RWPE2 (cell line): ENCODE results near the gene MIS18A.
"Not testable (repeated sequence)": the region's sequence is repeated elsewhere in the genome, so short reads cannot be mapped to it uniquely, and the experiment has no call there.

ENCODE experiments used
- ATAC-seq: fragments of 200-7000 bp; cut with Tn5 transposase; 3 replicates; pipeline ENCODE4 v1.9.1; 2021; ENCODE audit warnings: low read depth
- DNase-seq: peaks from one replicate; pipeline ENCODE4 v3.0.0-alpha.2; 2020; ENCODE audit warnings: low spot score
- H3K27ac ChIP-seq: fragments of 450-650 bp; 2 replicates; pipeline ENCODE4 v1.5.1; 2017; ENCODE audit warnings: mild to moderate bottlenecking; ENCODE audit not compliant: poor library complexity, severe bottlenecking
- H3K27me3 ChIP-seq: fragments of 250-450 bp; sonication (Bioruptor Pico); 2 replicates; pipeline ENCODE4 v1.5.1; 2021; ENCODE audit warnings: mild to moderate bottlenecking, moderate library complexity; ENCODE audit not compliant: insufficient read depth, poor library complexity, severe bottlenecking
- H3K36me3 ChIP-seq: fragments of 250-450 bp; sonication (Bioruptor Pico); 2 replicates; pipeline ENCODE4 v1.5.1; 2020; ENCODE audit warnings: low read depth, mild to moderate bottlenecking, moderate library complexity
- H3K4me1 ChIP-seq: fragments of 250-450 bp; sonication (Bioruptor Pico); 2 replicates; pipeline ENCODE4 v1.5.1; 2021; ENCODE audit warnings: mild to moderate bottlenecking, moderate library complexity; ENCODE audit not compliant: insufficient read depth, poor library complexity, severe bottlenecking
- H3K4me3 ChIP-seq: fragments of 250-450 bp; sonication (Bioruptor Pico); 2 replicates; pipeline ENCODE4 v1.5.1; 2021; ENCODE audit warnings: mild to moderate bottlenecking, moderate library complexity; ENCODE audit not compliant: severe bottlenecking
- H3K9me3 ChIP-seq: fragments of 250-450 bp; sonication (Bioruptor Pico); 2 replicates; pipeline ENCODE4 v1.5.1; 2021; ENCODE audit warnings: mild to moderate bottlenecking, moderate library complexity; ENCODE audit not compliant: severe bottlenecking
- CTCF ChIP-seq: fragments of 450-650 bp; IDR thresholded peaks from one replicate; pipeline ENCODE4 v1.5.1; 2017; ENCODE audit warnings: mild to moderate bottlenecking, moderate library complexity; ENCODE audit not compliant: poor library complexity, severe bottlenecking

Gene MIS18A

GRCh38 chr21:32276671-32277070, 2.2 kb downstream of the MIS18A start:
- ATAC-seq (no peak), DNase-seq (no peak)
- Histone ChIP-seq H3K4me3 (no peak overlapping the region), H3K9me3 (no peaks in the 10 kb centered on the region), H3K27ac (no peak overlapping the region), H3K27me3 (no peaks in the 10 kb centered on the region), H3K36me3 (peaks cover 36% of the 10 kb centered on the region), H3K4me1 (no peaks in the 10 kb centered on the region)
- no peak for TF ChIP-seq CTCF

GRCh38 chr21:32270748-32271147, 8.1 kb downstream of the MIS18A start:
- TF ChIP-seq CTCF = no peak
- Histone ChIP-seq H3K27me3 (no peaks in the 10 kb centered on the region), H3K36me3 (peaks cover 65% of the 10 kb centered on the region), H3K27ac (no peak overlapping the region), H3K4me1 (no peaks in the 10 kb centered on the region), H3K4me3 (no peak overlapping the region), H3K9me3 (no peaks in the 10 kb centered on the region)
- no peak for DNase-seq
- ATAC-seq = no peak

GRCh38 chr21:32265321-32265720, 13.5 kb downstream of the MIS18A start:
- peaks cover 23% of the 10 kb centered on the region for H3K36me3 ChIP-seq
- ATAC-seq, H3K27me3 ChIP-seq, H3K4me1 ChIP-seq, H3K27ac ChIP-seq, DNase-seq, H3K4me3 ChIP-seq, H3K9me3 ChIP-seq: not testable (repeated sequence)

DNA sequence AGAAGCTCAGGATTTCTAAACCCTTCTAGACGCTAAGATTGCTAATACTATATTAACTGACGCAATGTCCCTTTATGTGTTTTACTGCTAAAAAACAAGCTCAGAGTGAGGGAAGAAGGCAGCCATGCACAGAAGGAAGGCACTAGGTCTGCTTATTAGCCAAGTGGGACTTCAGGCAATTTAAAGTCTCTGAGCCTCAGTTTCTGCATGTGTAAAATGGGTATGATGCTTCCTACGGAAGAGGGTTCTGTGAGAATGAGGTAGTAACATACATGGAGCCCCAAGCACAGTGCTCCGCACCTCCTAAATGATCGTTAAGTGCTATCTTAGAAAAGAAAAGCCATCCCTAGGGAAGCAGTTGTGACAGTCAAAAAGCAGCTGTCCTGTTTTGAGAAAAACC, 16.9 kb downstream of the MIS18A start:
- Histone ChIP-seq H3K4me1 (peaks cover 3% of the 10 kb centered on the region), H3K36me3 (no peaks in the 10 kb centered on the region), H3K9me3 (no peaks in the 10 kb centered on the region), H3K4me3 (no peak overlapping the region), H3K27me3 (no peaks in the 10 kb centered on the region), H3K27ac (no peak overlapping the region)
- no peak for DNase-seq
- no peak for ATAC-seq
- TF ChIP-seq CTCF = no peak

DNA sequence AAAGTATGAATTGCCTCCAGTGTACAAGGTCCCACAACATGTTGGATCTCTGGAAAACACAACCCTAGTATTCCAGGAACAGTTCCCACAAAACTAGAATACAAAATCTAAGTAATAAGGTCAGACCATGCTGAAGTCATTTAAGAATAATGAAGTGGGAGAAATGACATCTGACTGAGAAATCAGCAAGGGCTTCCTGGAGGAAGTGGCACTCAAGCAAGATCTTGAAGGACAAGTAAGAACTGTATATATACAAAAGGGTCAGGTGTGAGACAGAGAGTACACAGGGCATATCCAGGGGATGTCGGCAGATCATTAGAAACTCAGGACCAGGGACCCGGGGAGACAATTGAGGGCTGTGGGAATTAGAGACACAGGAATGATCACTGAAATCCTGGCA, 18.7 kb downstream of the MIS18A start:
- DNase-seq = no peak
- no peak for ATAC-seq
- H3K4me1 ChIP-seq = peaks cover 3% of the 10 kb centered on the region
- H3K36me3 ChIP-seq = no peaks in the 10 kb centered on the region
- no peak overlapping the region for H3K27ac ChIP-seq
- no peaks in the 10 kb centered on the region for H3K27me3 ChIP-seq
- no peaks in the 10 kb centered on the region for H3K9me3 ChIP-seq
- no peak for TF ChIP-seq CTCF
- H3K4me3 ChIP-seq = no peak overlapping the region

GRCh38 chr21:32258786-32259048, 20.1 kb downstream of the MIS18A start:
- H3K4me1 ChIP-seq, H3K4me3 ChIP-seq, H3K27ac ChIP-seq, H3K27me3 ChIP-seq, H3K9me3 ChIP-seq, DNase-seq, H3K36me3 ChIP-seq, ATAC-seq: not testable (repeated sequence)
